GM19468 (cell line): ENCODE measurements around the gene RAD52.
"Not testable (repeated sequence)": the region's sequence is repeated elsewhere in the genome, so short reads cannot be mapped to it uniquely, and the experiment has no call there.

ENCODE experiments used
- ATAC-seq: cut with Tn5 transposase; IDR thresholded peaks from one replicate; pipeline ENCODE4 v1.9.1; 2021; ENCODE audit warnings: mild to moderate bottlenecking, moderate library complexity, moderate number of reproducible peaks; ENCODE audit not compliant: unreplicated experiment; ENCODE audit errors: extremely low read depth

RAD52 gene

DNA sequence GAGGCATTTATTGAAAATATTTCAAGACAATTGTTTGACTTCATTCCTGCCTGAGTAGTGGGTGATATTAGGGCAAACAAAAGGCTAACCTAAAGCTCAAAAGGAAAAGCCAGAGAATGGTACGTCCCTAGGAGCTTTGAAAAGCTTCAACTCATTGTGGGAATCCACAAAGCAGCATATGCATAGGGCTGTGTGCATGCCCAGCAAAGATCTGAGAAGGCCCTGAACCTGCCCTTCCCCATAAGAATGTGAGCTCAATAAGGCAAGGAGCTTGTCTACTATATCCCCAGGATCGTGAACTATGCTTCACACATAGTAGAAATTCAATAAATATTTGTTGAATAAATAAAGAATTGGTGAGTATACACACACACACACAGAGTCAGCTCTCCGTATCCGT lies 19.1 kb upstream of the RAD52 start:
- no peak for ATAC-seq

DNA sequence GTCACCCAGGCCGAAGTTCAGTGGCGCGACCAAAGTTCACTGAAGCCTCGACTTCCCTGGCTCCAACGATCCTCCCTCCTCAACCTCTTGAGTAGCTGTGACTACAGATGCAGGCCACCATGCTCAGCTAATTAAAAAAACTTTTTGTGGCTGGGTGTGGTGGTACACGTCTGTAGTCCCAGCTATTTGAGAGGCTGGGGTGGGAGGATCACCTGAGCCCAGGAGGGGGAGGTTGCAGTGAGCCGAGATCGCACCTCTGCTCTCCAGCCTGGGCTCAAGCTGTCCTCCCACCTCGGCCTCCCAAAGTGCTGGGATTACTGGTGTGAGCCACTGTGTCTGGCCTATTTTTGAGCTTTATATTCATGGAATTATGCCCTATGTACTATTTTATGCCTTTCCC lies 18.1 kb upstream of the RAD52 start:
- ATAC-seq, result no peak

DNA sequence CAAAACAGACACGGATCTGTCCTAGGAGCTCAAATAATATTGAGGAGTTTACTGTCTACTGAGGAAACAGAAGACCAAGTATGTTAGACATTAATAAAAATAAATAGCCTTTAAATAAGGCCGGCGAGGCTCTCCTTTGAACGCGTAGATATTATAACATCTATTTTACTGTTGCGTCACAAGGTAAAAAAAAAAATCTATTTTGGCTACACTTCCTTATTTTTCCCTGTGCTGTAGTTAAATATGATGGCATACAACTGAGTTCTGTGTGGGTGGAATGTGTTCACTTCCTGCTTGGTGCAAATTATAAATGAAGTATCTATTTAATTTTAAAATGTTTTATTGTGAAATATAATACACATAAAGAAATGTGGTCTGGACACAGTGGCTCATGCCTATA lies 17.2 kb upstream of the RAD52 start:
- no peak for ATAC-seq

DNA sequence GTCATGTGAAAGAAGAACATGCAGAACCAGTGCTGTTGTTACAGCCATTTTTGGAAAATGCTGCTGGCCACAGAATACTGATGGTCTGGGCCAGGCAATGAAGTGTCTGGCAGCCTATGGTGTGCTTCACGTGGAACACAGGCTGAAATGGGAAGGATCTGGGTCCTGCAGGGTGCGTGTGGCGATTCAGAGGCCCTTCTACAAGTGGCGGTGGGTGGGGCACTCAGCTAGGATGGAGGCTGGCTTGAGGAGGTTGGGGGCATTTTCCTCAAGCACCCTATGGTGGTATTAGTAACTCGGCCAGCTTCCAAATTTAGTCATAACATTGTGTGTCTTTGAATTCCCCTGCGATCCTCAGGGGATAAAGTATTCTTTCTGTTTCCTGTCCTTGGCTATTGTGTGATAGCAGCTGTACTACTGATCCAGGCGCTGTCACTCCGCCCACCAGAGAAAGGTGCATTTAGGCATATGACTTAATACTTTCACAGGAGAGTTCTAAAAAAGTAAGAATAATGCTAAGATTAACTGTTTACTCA lies 9.2 kb upstream of the RAD52 start:
- ATAC-seq, result no peak

DNA sequence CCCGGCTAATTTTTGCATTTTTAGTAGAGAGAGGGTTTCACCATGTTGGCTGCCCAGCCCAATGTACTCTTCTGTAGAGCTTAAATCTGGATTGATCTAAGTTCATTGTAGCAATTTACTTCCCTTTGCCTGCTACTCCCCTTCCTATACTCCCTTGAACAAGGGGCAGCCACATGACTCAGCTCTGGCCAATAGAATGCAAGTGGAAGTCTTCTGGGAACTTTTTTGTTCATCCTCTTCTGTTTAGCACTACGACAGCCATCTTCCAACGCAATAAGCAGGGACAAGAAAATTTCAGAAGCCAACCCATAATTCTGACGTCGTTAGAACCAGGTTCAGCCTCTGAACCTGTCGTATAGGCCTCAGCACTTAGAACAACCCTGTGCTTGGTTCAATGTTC lies 6.4 kb upstream of the RAD52 start:
- ATAC-seq, result no peak

DNA sequence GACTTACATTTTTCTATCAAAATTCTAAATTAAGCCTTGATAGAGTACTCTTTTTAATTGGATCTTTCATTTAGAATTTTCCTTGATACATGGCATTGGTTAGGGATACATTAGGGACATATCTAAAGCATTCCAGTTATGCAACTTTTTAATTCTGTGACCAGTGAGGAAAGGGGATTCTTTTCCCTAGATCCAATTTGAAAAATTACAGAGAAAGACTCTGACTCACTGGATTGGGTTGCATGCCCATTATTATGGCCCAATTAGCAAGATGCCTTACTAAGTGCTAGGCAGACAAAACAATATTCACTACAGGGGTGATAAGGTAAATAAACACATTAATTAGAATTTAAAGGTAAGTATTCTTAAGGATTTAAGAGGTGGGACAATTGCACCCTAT lies 5.2 kb upstream of the RAD52 start:
- ATAC-seq, result no peak

DNA sequence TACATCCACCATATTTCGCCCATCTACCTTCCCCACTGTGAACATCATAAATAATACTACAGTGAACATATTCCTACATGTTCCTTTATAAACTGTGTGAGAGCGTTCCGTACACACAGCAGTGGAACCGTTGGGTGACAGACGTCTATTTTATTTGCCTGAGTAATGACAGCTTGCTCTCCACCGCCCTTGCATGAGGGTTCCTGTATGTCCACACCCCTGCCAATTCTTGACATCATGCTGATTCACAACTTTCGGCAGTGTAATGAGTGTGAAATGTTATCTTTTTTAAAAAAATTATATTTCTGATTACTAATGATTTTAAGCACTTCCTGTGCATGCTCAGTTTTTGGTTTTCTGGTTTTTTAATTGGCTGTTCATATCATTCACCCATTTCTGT lies 4.3 kb upstream of the RAD52 start:
- no peak for ATAC-seq

DNA sequence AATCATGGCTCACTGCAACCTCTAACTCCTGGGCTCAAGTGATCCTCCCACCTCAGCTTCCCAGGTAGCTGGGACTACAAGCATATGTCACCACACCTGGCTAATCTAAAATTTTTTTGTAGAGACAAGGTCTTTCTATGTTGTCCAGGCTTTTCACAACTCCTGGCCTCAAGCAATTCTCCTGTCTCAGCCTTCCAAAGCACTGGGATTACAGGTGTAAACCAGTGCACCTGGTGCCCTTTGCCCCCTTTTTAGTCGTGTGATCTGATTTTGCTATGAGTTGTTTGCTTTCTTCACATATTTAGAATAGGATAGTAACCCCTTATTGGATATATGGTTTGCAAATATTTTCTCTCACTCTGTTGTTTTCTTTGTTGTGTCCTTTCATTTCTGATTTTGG lies 1.7 kb upstream of the RAD52 start:
- ATAC-seq, result no peak

DNA sequence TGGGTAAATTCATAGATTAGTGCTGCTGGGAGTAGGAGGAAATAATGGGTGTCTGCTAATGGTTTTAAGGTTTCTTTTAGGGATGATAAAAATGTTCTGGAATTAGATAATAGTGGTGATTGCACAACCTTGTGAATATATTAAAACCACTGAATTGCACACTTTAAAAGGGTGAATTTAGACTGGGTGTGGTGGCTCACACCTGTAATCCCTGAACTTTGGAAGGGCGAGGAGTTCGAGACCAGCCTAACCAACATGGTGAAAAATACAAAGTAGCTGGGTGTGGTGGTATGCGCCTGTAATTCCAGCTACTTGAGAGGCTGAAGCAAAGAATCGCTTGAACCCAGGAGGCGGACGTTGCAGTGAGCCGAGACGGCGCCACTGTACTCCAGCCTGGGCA lies 1.3 kb downstream of the RAD52 start:
- no peak for ATAC-seq

DNA sequence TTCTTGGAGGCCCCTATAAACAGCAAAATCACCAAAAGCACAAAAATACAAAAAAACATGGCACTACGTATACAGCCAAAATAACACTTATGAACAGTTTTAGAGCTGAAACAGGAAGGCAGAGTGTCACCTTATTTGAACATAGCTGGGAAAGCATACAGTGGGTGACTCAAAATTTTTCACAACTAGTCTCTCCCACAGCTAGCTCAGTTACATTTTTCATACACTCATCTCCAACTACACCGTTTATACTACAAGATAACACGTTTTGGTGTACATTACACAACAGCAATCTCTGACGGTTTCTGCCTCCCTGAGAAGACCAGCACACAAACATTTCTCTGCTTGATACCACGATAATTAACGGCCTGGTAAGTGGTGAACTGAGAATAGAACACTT lies 2.9 kb downstream of the RAD52 start:
- no peak for ATAC-seq

DNA sequence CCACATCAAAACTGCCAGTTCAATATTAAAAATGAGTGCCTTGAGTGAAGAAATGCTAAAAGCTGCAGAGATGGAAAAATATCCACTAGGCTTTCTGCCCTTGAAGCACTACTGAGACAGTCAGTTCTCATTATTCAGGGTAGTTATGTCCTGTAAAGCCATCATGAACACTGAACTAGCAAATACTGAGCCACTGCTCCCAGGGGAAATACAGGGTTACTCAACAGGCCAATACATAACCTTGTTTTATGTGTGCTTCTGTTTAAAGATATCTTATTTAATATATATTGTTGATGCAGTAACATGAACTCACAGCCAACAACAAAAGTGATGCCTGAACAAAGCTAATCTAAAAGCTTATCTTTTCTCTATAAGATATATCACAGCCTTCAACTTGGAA lies 3.3 kb downstream of the RAD52 start:
- no peak for ATAC-seq

DNA sequence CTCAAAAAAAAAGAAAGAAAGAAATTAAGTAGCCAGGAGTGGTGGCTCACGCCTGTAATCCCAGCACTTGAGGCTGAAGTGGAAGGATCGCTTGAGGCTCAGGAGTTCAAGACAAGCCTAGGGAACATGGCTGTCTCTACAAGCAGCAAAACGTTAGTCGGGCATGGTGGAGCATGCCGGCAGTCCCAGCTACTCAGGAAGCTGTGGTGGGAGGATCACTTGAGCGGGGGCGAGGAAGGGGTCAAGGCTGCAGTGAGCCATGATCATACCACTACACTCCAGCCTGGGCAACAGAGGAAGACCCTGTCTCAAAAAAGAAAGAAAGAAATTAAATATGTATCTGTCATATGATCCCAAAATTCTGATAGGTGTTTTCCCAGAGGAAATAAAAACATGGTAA lies 5.3 kb downstream of the RAD52 start:
- ATAC-seq, result no peak

DNA sequence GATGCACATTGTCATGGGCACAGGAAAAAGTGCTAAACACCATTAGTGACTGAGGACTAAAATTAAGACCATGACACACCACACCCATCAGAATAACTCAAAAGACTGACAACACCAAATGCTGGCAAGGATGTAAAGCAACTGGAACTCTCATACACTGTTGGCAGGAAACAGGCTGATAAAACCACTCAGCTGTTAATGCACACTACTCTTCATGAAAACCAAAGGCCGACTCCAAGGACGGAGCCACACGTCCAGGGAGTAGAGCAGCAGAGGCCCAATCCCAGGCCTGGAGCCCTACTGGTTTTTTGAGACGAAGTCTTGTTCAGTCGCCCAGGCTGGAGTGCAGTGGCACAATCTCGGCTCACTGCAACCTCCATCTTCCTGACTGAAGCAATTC lies 6.4 kb downstream of the RAD52 start:
- no peak for ATAC-seq

DNA sequence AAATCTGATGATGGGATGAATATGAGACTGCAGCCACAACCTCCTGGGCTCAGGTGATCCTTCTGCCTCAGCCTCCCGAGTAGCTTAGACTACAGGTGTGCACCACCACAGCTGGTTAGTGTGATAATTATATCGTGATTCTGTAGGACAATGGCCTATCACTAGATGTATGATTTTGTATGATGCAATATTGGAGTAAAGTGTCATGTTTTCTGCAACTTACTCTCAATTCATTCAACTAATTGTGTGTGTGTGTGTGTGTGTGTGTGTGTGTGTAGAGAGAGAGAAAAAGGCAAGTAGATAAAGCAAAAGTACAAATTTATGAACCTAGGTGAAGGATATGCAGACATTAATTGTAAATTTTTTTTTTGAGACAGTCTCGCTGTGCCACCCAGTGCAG lies 10.7 kb downstream of the RAD52 start:
- ATAC-seq, result no peak

DNA sequence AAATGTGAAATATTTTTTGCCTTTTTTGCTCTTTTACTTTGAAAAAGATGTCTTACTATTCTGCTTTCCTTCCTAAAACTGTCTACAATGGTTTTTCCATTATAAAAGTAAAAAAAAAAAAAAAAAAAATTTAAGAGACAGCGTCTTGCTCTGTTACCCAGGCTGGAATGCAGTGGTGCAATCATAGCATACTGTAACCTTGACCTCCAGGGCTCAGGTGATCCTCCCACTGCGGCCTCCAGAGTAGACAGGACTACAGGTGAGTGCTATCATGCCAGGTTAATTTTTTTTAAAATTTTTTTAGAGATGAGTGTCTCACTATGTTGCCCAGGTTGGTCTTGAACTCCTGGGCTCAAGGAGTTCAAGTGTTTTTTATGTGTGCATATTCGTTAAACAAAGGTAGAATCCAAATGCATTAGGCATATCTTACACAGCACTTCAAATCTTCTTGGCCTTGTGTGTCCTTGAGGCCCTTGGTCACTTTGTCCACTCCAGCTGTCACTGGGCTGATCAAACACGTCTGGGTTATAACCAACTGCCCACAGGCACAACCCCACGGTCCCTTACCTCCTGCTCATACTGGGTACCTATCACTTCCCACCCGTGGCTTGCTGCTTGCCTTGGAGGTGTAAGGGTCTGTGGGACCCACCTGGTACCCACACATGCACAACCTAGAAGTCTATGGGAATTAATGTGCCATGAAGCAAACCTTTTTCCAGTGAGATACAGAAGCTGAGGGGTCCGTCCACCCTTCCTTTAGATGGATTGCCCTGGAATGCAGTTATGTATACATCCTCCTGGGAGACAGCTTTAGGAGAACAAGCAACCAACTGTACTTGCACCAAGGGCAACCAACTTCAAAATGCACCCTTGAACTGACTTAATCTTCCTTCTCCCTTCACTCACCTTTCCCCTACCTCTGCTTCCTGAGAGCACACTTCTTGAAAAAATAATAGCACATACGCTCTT lies 12.8 kb downstream of the RAD52 start:
- ATAC-seq, result no peak

DNA sequence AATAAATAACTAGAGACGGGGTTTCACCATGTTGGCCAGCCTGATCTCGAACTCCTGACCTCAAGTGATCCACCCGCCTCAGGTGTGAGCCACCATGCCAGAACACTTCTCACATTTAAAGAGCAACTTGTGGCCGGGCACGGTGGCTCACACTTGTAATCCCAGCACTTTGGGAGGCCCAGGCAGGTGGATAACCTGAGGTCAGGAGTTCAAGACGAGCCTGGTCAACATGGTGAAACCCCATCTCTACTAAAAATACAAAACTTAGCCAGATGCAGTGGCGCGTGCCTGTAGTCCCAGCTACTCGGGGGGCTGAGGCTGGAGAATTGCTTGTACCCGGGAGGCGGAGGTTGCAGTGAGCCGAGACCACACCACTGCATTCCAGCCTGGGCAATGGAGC lies 13.6 kb downstream of the RAD52 start:
- ATAC-seq, result not testable (repeated sequence)

DNA sequence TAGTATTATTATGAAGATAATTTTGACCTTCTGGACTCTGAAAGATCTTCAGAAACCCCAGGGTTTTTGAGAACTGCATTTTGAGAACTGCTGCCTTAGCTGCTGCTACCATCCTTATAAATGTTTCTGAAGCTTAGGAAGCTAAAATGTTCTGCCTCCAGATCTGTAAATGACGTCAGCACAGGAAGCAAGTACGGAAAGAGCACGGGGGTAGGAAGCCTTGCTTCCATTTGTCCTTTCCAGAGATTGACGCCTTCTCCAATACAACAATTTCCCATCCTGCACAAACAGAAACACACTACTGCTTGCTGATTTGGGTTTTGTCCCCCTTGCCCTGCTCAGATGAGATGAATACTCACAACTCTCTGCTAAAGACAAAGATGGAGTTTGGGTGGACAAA lies 17.9 kb downstream of the RAD52 start:
- no peak for ATAC-seq

DNA sequence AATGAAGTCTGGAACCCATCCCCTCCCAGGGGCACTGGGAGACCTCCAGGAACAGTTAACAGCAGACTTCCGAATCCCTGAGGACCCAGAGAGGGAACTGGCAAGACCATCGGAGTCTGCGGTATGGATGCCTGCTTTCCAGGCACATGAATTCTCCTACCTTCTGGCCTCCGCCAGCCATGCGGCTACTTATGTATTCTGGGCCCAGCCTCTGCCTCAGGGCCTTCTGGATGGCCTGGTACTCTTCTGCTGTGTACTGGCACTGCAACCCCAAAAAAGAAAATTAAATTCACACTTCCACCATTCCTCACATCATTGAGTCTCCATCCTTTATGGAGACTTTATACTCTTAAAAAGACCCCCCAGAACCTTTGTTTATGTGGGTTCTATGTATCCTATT lies 18.4 kb downstream of the RAD52 start:
- ATAC-seq, result no peak

DNA sequence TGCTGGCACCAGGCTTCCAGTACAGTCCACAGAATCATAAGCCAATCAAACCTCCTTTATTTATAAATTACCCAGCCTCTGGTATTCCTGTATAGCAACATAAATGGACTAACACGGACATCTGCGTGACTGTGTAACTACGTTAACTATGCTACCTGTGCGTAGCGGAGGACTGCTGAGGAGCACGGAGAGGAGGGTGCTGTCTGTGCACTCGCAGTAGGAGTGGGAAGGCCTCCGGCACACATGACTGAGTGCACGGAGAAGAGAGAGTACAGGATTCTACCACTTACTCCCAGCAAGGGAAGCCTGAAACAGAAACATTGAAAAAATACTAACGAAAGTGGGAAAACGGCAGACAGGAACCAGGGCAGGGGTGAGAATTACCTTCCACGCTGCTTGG lies 22.9 kb downstream of the RAD52 start:
- no peak for ATAC-seq

DNA sequence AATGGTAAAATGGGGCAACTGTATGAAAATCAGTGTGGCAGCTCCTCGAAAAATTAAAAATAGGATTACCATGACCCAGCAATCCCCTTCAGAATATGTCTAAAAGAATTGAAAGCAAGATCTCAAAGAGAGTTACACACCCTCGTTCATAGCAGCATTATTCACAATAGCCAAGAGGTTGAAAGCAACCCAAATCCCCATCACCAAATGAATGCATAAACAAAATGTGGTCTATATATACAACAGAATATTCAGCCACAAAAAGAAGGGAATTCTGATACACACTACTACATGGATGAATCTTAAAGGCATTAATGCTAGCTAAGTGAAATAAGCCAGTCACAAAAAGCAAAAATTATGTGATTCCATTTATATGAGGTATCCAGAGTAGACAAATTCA lies 27.2 kb downstream of the RAD52 start:
- no peak for ATAC-seq

DNA sequence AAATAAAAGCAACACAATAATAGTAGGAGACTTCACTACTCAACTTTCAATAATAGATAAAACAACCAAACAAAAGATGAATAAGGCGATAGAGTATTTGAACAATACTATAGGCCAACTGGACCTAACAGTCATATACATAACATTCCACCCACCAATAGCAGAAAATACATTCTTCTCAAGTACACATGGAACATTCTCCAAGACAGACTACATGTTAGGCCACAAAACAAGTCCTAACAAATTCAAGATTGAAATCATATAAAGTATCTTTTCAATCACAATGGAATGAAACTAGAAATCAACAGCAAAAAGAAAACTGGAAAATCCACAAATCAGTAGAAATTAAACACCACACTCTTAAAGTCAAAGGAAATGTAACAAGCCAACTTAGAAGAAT lies 28.8 kb downstream of the RAD52 start:
- ATAC-seq, result no peak
